Sciatic nerve (tissue), 2 donors: Measurements from ENCODE around the gene NOL4L. TPM values are rescaled to one million over a fixed set of nuclear protein-coding genes. Genes with fewer than 3 reads are reported as not detected.
"Not testable (repeated sequence)": the region's sequence is repeated elsewhere in the genome, so short reads cannot be mapped to it uniquely, and the experiment has no call there.

Experiments used
- ATAC-seq: fragments of 200-7000 bp; cut with Tn5 transposase; one replicate; pipeline ENCODE4 v1.9.1; 2020; ENCODE audit warnings: mild to moderate bottlenecking, moderate library complexity
- DNase-seq: peaks from one replicate; pipeline ENCODE4 v3.0.0-alpha.2; 2020; ENCODE audit warnings: low spot score
- intact Hi-C: fragments of 100-400 bp; cut with DNase I; formaldehyde crosslinking; loops from one replicate; pipeline ENCODE4 v1.14.2; 2022
- total RNA-seq: library from RNA; stranded (reverse); fragmentation: NEBNext Ultra II Directional; extraction: Animal tissue kit (Norgen Biotek cat#: 25700); gene quantifications from one replicate; pipeline ENCODE4 v1.2.1, GENCODE V29; 2021
- donor health status: DM: no; HTN: no; CAD: no.
- donor health status: DM: no; HTN: no; CAD: no.

NOL4L gene
- total RNA-seq, 1 donor from 2014 or later = 39.4 TPM

DNA sequence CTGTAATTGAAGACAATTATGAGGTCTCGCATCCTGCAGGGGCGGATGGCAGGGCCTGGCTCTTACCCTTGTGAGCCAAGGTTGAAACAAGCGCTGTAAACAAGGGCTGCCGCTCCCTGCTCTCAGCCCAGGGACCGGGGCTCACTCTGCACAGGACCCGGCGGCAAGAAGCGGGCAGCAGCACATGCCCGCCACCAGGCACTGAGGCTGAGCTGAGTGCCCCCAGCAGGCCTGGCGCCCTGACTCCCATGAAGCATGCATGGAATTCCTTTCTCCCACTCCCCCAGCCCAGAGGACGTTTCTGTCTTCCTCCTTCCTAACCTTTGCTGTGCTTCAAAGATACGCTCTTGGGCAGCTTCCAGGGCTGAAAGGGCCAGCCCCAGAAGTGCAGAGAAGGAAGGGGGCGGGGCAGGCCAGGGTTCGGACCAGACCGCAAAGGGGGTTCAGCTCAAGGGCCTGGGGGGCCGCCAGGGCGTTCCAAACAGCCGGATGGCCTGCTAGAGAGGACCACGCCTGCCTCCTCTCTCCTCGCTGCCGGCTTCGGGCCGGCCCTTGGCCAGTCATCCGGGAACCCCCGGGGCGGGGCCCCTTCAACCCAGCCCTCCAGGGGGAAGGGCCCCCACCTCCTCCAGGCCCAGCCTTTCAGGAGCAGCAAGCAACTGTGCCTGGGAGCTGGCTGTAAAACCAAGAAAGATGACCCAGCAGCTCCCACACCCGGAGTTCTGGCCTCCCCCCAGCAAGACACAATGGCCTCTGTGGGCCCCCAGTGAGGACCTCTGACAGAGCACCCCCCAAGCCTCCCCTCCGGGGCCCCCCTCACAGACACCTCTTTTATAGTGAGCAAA lies 109.9 kb downstream of the NOL4L start:
- intact Hi-C loops = no loop called here
- ATAC-seq = peak; percentile 94

GRCh38 chr20:32474717-32474966 lies 110.5 kb downstream of the NOL4L start:
- intact Hi-C loops = no loop called here
- DNase-seq (no peak), ATAC-seq (no peak)

More for the DNA sequence above, 109.9 kb downstream of the NOL4L start:
- DNase-seq = peak; percentile 96

- peak; percentile 38 for ATAC-seq
- peak; percentile 77 for DNase-seq
- intact Hi-C loops = no loop called here
Observed at GRCh38 chr20:32474009-32474716, 111.0 kb downstream of the NOL4L start.

- ATAC-seq = no peak
- intact Hi-C loops = no loop called here
- DNase-seq = no peak
Observed at GRCh38 chr20:32473231-32474008, 111.7 kb downstream of the NOL4L start.

GRCh38 chr20:32472581-32473207 lies 112.4 kb downstream of the NOL4L start:
- ATAC-seq = no peak

GRCh38 chr20:32470940-32471339 lies 114.2 kb downstream of the NOL4L start:
- DNase-seq (no peak), ATAC-seq (no peak)
- intact Hi-C loops = no loop called here

More at GRCh38 chr20:32472581-32473207, 112.4 kb downstream of the NOL4L start:
- no peak for DNase-seq
- intact Hi-C loops = no loop called here

- intact Hi-C loops = no loop called here
- DNase-seq = no peak
- ATAC-seq = no peak
Observed at GRCh38 chr20:32470025-32470861, 114.9 kb downstream of the NOL4L start.

DNA sequence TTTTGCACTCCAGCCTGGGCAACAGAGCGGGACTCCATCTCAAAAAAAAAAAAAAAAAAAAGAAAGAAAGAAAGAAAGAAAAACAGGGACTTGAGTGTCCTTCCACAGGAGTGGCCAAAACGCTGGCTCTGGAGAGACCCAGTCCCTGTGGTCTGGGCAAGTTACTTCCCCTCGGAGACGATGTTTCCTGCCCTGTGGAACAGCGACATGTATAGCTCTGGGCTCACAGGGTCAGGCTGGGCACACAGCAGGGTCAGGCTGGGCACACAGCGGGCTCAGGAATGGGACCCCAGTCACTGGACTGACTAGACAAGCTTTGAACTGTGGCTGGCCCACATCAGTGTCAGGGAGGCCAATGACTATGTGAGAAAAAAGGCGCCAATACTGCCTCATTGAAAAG lies 116.3 kb downstream of the NOL4L start:
- ATAC-seq = no peak
- intact Hi-C loops = no loop called here

GRCh38 chr20:32468313-32468640 lies 116.9 kb downstream of the NOL4L start:
- intact Hi-C loops = no loop called here
- no peak for DNase-seq
- ATAC-seq = no peak

More for the DNA sequence above, 116.3 kb downstream of the NOL4L start:
- DNase-seq = no peak

DNA sequence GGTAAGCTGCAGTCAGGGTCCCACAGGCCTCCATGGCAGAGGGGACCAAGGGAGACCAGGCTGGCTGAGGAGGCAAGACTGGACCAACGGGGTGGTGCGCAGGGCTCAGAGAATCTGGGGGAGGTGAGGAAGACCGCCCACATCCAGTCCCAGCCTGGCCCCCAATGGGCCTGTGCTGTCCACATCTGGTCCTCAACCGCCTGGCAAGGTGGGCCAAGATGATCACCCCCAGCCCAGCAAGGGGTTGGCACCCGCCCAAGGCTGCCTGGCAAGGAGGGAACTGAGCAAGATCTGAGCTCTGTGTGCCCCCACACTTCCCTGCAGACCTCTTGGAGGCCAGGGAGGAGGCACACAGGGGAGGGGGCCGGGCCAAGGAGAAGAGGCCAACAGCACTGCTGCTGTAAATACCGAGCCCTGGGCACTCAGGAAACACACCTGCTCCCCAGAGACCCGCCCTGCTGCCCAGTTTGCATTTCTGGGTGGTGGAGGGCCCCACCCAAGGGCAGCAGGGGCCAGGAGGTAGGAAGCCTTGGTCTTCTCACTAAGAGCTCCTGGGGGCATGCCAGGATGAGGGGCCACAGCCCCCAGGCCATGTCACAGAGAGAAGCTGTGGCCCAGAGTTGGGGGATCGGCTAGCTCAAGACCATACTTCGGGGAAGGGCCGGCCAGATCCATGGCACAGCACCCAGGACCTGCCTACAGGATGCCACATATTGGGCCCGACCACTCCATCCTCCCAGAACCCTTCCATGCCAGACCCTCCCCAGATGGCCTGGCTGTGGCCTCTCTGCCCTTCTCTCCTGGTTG lies 117.4 kb downstream of the NOL4L start:
- intact Hi-C loops = no loop called here
- no peak for DNase-seq
- no peak for ATAC-seq

DNA sequence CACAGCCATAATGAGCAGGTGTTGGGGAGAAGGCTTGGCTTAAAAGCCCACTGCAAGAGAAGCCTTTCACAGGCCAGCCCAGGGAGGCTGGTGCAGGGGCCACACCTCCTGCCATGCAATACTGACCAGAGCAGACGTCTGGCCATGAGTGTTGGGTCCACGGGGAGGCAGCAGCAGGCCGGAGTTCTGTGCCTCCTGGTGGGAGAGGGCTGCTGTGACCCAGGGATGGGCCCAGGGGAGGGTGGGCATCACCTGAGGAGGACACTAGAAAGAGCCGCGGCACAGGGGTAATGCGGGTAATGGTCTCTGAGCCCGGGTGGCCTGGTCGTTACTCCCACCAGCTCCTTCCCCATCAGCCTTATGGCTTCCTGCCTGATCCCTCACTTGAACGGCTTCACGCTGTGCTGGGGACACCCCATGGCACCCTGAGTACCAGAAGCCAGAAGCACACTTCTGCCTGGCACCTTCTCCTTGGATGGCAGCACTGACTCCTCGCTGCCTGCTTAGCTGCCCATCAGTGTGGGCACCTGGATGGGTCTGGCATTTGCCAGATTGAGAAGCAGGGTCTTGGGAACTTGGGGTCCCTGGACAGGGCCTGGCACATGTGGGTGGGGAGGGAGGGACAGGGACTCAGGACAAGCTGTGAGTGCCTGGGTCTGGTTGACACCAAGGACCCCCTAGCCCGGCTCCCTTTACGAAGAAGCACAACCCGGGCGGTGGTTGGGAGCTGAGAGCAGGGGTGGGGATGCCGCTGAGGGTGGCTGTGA lies 118.2 kb downstream of the NOL4L start:
- intact Hi-C loops = no loop called here
- no peak for DNase-seq
- no peak for ATAC-seq

GRCh38 chr20:32465901-32466675 lies 119.0 kb downstream of the NOL4L start:
- peak; percentile 3 for ATAC-seq
- DNase-seq, intact Hi-C loops: not testable (repeated sequence)

DNA sequence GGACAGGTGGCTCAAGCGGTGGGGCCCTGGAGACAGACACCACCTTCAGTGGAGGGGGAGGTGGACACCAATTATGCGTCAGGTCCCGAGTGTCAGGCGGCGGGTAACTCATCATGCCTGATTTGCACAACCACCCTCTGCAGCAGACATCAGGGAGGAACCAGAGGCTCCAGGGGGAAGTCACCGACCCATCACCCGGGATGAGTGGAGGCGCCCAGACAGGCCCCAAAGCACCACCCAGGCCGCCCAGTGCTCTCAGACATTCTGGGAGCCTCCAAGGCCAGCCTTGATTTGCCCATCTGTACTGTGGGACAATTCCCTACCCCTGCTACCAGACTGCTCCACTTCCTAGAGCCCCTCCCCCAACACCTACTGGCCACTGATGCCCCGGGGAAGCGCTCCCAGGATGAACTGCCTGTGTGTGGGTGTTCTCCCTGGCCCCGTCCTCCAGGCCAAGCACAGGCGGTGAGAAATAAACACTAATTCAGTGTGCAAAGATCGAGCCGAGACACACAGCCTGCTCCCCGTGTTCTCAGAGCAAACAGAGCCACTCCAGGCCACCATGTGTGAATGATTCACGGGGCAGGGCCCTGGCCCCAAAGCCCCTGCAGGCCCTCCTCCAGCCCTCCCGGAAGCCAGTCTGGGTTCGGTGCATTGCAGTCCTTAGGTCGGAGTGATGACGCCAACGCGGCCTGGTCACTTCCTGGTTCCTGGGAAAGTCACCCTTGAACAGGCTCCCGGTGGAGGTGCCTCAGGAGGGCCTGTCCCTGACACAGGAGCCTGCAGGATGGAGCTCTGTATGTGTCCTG lies 119.8 kb downstream of the NOL4L start:
- no peak for DNase-seq
- ATAC-seq = peak; percentile 70
- intact Hi-C loops = no loop called here

DNA sequence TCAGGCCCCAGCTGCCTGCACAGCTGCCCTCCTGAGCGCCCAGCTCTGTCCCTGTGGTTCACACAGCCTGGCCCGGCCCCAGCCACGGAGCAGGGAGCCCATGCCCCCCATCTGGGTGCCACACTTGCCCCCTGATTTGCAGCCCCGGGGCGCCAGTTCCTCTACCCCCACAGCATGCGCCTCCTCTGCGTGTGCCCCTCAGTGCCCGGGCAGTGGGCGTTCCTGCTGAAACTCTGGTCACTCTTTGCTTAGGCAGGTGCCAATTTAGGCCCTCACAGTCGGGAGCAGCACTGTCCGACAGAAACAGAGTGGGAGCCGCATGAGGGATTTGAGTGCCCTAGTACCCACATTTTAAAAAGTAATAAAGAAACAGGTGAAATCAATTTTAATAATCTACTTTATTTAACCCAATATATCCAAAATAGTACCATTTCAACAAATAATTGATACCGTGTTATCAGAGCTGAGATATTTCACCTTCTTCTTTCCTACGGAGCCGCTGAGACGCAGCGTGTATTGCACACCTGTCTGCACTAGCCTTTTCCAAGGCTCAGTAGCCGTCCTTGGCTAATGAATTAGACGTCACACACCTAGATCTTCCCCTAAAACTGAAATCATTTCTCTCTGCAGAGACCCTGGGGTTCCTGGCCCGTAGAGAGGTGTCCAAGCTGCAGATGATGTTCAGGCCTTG lies 120.6 kb downstream of the NOL4L start:
- DNase-seq (no peak), ATAC-seq (peak; percentile 2)
- intact Hi-C loops = no loop called here
